Neural crest cell (in vitro differentiated cells): ENCODE measurements around the gene ACP7. TPM values are rescaled to one million over a fixed set of nuclear protein-coding genes. Genes with fewer than 3 reads are reported as not detected.
A peak's percentile ranks its signal among the peaks of the same experiment; 100 is the strongest.

ENCODE experiments used
- DNase-seq: peaks from one replicate; pipeline ENCODE4 v3.0.0; 2021; ENCODE audit warnings: low read depth, mixed read lengths, low spot score
- H3K27ac Mint-ChIP-seq: one replicate; pipeline ENCODE4 v1.8.0; 2021; ENCODE audit warnings: mild to moderate bottlenecking, mixed read lengths; ENCODE audit not compliant: unreplicated experiment
- H3K27me3 Mint-ChIP-seq: 2 replicates; pipeline ENCODE4 v1.8.0; 2021; ENCODE audit warnings: low read depth, mild to moderate bottlenecking, mixed read lengths
- H3K36me3 Mint-ChIP-seq: 2 replicates; pipeline ENCODE4 v1.8.0; 2021; ENCODE audit warnings: low read depth, mild to moderate bottlenecking, mixed read lengths
- H3K4me1 Mint-ChIP-seq: 2 replicates; pipeline ENCODE4 v1.8.0; 2021; ENCODE audit warnings: mixed read lengths
- H3K4me3 Mint-ChIP-seq: one replicate; pipeline ENCODE4 v1.8.0; 2021; ENCODE audit warnings: mild to moderate bottlenecking, mixed read lengths
- H3K9me3 Mint-ChIP-seq: 2 replicates; pipeline ENCODE4 v1.8.0; 2021; ENCODE audit warnings: mixed read lengths
- total RNA-seq: library from RNA; stranded (reverse); gene quantifications from 2 replicates; pipeline ENCODE4 v1.2.1, GENCODE V29; 2021
- TF ChIP-seq, protein P1 (sequence below): fragments of 200-600 bp; sonication (generic); conservative IDR thresholded peaks from 2 replicates; pipeline ENCODE4 v1.5.0; 2021; ENCODE audit warnings: antibody characterized with exemption, mild to moderate bottlenecking

The ACP7 gene
- total RNA-seq, 1 donor from 2014 or later, result not detected

DNA sequence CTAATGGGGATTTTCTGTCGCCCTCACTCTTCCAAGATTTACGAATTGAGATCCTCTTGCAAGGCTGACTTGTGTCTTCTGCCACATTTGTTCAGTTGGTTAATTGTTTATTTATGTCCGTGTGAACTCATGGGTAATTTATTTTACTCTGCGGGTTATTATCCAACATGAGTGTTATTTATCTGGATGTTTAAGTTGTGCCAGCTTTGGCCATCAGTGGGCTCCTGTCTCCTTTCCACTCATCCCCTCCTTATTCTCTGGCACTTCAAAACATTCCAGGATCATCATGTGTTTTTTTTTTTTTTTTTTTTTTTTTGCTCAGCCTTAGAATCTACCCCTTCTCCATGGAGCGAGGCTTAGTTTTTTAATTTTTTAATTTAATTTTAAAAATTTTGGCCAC is 19.0 kb downstream of the ACP7 start:
- Mint-ChIP-seq H3K4me1 (no peaks in the 10 kb centered on the region), H3K27ac (no peak overlapping the region), H3K27me3 (peaks cover 2% of the 10 kb centered on the region), H3K9me3 (no peaks in the 10 kb centered on the region), H3K36me3 (no peaks in the 10 kb centered on the region), H3K4me3 (no peak overlapping the region)
- no peak for DNase-seq
- TF ChIP-seq, protein P1, sequence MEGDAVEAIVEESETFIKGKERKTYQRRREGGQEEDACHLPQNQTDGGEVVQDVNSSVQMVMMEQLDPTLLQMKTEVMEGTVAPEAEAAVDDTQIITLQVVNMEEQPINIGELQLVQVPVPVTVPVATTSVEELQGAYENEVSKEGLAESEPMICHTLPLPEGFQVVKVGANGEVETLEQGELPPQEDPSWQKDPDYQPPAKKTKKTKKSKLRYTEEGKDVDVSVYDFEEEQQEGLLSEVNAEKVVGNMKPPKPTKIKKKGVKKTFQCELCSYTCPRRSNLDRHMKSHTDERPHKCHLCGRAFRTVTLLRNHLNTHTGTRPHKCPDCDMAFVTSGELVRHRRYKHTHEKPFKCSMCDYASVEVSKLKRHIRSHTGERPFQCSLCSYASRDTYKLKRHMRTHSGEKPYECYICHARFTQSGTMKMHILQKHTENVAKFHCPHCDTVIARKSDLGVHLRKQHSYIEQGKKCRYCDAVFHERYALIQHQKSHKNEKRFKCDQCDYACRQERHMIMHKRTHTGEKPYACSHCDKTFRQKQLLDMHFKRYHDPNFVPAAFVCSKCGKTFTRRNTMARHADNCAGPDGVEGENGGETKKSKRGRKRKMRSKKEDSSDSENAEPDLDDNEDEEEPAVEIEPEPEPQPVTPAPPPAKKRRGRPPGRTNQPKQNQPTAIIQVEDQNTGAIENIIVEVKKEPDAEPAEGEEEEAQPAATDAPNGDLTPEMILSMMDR, result no peak

DNA sequence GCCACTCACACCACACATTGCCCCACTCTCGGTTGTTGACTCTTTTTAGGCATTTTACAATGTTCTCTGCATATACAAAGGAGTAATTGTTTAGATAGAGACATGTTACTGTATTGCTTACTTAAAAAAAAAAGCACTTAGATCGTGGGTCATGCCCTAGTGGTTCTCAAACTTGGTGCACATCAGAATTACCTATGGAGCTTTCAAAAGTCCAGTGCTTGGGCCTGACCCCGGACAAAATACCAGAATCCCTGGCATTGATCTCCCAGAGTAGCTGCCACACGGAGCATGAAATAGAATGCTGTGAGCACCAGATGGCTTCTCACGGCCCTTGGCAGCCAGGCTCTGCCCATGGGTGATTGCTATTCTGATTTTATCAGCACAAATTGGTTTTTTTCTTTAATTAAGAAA is 20.0 kb downstream of the ACP7 start:
- H3K36me3 Mint-ChIP-seq, result no peaks in the 10 kb centered on the region
- no peaks in the 10 kb centered on the region for H3K9me3 Mint-ChIP-seq
- DNase-seq, result no peak
- H3K4me1 Mint-ChIP-seq, result no peaks in the 10 kb centered on the region
- TF ChIP-seq, protein P1, result no peak
- no peak overlapping the region for H3K27ac Mint-ChIP-seq
- peaks cover 2% of the 10 kb centered on the region for H3K27me3 Mint-ChIP-seq
- no peak overlapping the region for H3K4me3 Mint-ChIP-seq

DNA sequence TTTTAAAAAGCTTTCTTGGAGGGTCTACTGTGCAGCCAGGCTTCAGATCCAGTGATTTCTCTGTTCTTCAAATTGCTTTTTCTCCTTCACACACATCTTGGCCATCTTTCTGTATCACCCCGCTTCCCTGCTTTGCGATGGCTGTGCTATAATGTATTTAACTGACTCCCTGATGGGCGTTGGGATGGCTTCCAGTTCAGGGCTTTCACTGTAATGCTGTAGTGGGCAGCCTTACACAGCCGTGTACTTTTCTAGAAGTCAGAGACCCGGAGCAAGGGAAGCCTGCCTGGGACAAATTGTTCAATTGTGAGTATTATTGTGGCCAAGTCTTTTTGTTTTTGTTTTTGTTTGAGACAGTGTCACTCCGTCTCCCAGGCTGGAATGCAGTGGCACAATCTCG is 22.0 kb downstream of the ACP7 start:
- Mint-ChIP-seq H3K9me3 (no peaks in the 10 kb centered on the region), H3K27ac (no peak overlapping the region), H3K4me3 (no peak overlapping the region), H3K27me3 (peaks cover 5% of the 10 kb centered on the region), H3K4me1 (no peaks in the 10 kb centered on the region), H3K36me3 (no peaks in the 10 kb centered on the region)
- no peak for DNase-seq
- TF ChIP-seq, protein P1, result no peak

DNA sequence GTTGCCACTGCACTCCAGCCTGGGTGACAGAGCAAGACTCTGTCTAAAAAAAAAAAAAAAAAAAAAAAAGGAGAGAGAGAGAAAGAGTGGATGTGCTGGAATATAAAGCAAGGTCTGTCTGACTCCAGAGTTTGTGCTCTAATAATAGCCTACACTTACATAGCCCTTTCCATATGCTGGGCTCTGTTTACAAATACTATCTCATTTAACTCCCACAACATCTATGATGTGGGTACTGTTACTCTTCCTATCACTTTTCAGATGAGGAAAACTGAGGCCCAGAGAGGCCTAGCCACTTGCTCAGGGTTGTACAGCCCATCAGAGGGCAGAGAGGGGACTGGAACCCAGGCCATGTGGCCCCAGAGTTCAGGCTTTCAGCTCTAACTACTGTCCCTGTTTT is 25.5 kb downstream of the ACP7 start:
- H3K36me3 Mint-ChIP-seq, result no peaks in the 10 kb centered on the region
- H3K27me3 Mint-ChIP-seq, result peaks cover 8% of the 10 kb centered on the region
- DNase-seq, result no peak
- H3K27ac Mint-ChIP-seq, result no peak overlapping the region
- H3K4me3 Mint-ChIP-seq, result no peak overlapping the region
- no peaks in the 10 kb centered on the region for H3K9me3 Mint-ChIP-seq
- H3K4me1 Mint-ChIP-seq, result no peaks in the 10 kb centered on the region
- TF ChIP-seq, protein P1, result no peak

DNA sequence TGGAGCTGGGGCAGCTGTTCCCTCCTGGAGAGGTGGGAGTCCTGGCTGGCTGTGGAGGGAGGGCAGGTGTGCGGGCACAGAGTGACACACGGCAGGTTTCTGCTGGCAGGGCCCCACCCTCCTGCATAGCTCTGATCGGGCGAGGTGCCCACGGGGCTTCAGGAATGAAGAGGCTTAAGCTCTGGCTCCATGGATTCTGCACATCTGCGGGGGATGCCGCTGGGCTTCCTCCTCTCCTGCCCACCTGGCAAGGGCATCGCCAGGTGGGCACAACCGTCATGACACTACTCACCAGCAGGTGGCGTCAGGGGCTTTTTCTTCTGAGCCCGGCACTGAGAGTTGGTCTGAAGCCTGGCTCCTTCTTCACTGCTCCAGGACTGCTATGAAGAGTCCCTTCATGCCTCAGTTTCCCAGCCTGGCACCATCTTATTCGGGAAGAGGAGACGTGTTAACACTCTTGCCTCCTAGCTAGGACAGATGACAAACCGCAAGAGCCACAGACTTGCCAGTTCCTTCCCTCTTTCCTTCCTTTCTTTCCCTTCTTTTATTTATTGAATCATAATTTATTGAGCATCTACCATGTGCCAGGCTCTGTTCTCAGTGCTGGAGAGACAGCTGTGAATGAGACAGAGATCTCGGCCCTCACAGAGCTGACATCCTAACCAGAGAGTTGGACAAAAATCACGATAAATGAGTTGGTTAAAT is 26.2 kb downstream of the ACP7 start:
- H3K36me3 Mint-ChIP-seq, result no peaks in the 10 kb centered on the region
- H3K27me3 Mint-ChIP-seq, result peaks cover 8% of the 10 kb centered on the region
- TF ChIP-seq, protein P1, result peak; percentile 81
- peak; percentile 54 for DNase-seq
- H3K4me1 Mint-ChIP-seq, result no peaks in the 10 kb centered on the region
- H3K4me3 Mint-ChIP-seq, result no peak overlapping the region
- H3K9me3 Mint-ChIP-seq, result no peaks in the 10 kb centered on the region
- no peak overlapping the region for H3K27ac Mint-ChIP-seq
